ENCODE data around the gene SLC2A8. TPM values are rescaled to one million over a fixed set of nuclear protein-coding genes. Genes with fewer than 3 reads are reported as not detected.

The SLC2A8 gene
- total RNA-seq, 1 donor from 2014 or later = 13.6 TPM

- peak overlapping the region; percentile 93 to 98 (median 96) for H3K4me3 ChIP-seq (ENCODE audit: low read length in 3 of 3)
- H3K27me3 ChIP-seq (ENCODE audit: control insufficient read depth in 3 of 3, insufficient read depth in 3 of 3, low read length in 3 of 3) = no peaks in the 10 kb centered on the region
- H3K4me1 ChIP-seq (ENCODE audit: control insufficient read depth in 3 of 3, insufficient read depth in 3 of 3, low read length in 3 of 3) = peaks cover 22 to 46% (median 28%) of the 10 kb centered on the region in 3 donors
- H3K9me3 ChIP-seq (ENCODE audit: control insufficient read depth in 3 of 3, low read length in 3 of 3) = no peaks in the 10 kb centered on the region
- H3K9ac ChIP-seq (ENCODE audit: low read depth in 1 of 3, low read length in 3 of 3) = peak overlapping the region; percentile 96 to 99 (median 97)
- H3K27ac ChIP-seq (ENCODE audit: low read depth, low read length) = peak overlapping the region; percentile 93
- peaks cover 7 to 10% (median 9%) of the 10 kb centered on the region in 3 donors for H3K36me3 ChIP-seq (ENCODE audit: control insufficient read depth in 3 of 3, insufficient read depth in 3 of 3, low read length in 3 of 3)
Measured at GRCh38 chr9:127424676-127424999, 27.7 kb downstream of the SLC2A8 start.

DNA sequence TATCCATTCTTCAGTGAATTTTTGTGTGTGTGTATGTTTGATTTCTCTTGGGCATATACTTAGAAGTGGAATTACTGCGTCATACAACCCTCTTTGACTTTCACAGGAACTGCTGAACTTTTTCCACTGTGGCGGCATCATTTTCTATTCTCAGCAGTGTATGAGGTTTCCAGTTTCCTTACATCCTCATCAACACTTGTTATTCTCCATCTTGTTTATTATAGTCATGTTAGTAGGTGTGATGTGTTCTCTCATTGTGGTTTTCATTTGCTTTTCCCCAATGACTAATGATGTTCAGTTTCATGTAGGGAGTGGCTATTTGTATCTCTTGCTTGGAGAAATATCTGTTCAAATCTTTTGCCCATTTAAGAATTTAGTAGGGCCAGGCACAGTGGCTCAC is 29.8 kb downstream of the SLC2A8 start:
- no peaks in the 10 kb centered on the region for H3K9me3 ChIP-seq (ENCODE audit: control insufficient read depth in 3 of 3, low read length in 3 of 3)

DNA sequence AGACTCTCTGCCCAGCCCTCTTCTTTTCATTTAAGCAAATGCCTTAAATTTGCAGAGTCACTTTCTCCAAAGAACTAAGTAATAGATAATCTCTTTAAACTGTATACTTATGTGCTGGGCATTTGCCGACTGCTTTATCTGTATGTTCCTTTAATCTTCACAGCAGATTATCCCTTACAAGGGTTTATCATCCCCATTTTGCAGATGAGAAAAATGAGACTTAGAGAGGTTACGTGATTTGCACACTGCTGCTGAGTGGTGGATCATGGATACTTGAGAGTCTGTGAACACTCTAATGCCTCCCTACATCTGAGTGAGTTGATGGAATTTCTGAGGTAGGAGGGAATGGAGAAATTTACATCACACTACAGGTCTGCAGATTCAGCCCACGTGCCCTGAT is 31.4 kb downstream of the SLC2A8 start:
- Histone ChIP-seq H3K36me3 (ENCODE audit: control insufficient read depth in 3 of 3, insufficient read depth in 3 of 3, low read length in 3 of 3) (peaks cover 21 to 24% (median 21%) of the 10 kb centered on the region in 3 donors), H3K4me3 (ENCODE audit: low read length in 3 of 3) (no peak overlapping the region), H3K27ac (ENCODE audit: low read depth, low read length) (no peak overlapping the region), H3K9me3 (ENCODE audit: control insufficient read depth in 3 of 3, low read length in 3 of 3) (no peaks in the 10 kb centered on the region), H3K27me3 (ENCODE audit: control insufficient read depth in 3 of 3, insufficient read depth in 3 of 3, low read length in 3 of 3) (no peaks in the 10 kb centered on the region), H3K4me1 (ENCODE audit: control insufficient read depth in 3 of 3, insufficient read depth in 3 of 3, low read length in 3 of 3) (peaks cover 15 to 27% (median 22%) of the 10 kb centered on the region in 3 donors), H3K9ac (ENCODE audit: low read depth in 1 of 3, low read length in 3 of 3) (no peak overlapping the region)

More for the DNA sequence above, 29.8 kb downstream of the SLC2A8 start:
- peaks cover 22 to 42% (median 26%) of the 10 kb centered on the region in 3 donors for H3K4me1 ChIP-seq (ENCODE audit: control insufficient read depth in 3 of 3, insufficient read depth in 3 of 3, low read length in 3 of 3)
- H3K27me3 ChIP-seq (ENCODE audit: control insufficient read depth in 3 of 3, insufficient read depth in 3 of 3, low read length in 3 of 3) = no peaks in the 10 kb centered on the region
- H3K9ac ChIP-seq (ENCODE audit: low read depth in 1 of 3, low read length in 3 of 3) = no peak overlapping the region
- H3K4me3 ChIP-seq (ENCODE audit: low read length in 3 of 3) = peak overlapping the region in 1 of 3 donors; percentile 4
- peak overlapping the region; percentile 93 for H3K27ac ChIP-seq (ENCODE audit: low read depth, low read length)
- H3K36me3 ChIP-seq (ENCODE audit: control insufficient read depth in 3 of 3, insufficient read depth in 3 of 3, low read length in 3 of 3) = peaks cover 16 to 19% (median 18%) of the 10 kb centered on the region in 3 donors

DNA sequence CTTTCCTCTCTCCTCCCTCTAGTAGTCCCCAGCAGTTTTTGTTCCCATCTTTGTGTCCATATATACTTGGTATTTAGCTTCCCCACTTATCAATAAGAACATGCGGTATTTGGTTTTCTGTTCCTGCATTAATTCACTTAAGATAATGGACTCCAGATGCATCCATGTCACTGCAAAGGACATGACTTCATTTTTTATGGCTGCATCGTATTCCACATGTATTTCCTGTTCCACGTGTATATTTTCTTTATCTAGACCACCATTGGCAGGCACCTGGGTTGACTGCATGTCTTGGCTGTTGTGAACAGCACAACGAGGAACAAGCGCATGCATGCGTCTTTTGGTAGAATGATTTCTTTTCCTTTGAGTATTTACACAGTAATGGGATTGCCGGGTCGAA is 33.4 kb downstream of the SLC2A8 start:
- Histone ChIP-seq H3K9ac (ENCODE audit: low read depth in 1 of 3, low read length in 3 of 3) (no peak overlapping the region), H3K4me1 (ENCODE audit: control insufficient read depth in 3 of 3, insufficient read depth in 3 of 3, low read length in 3 of 3) (peaks cover 9 to 16% (median 11%) of the 10 kb centered on the region in 3 donors), H3K36me3 (ENCODE audit: control insufficient read depth in 3 of 3, insufficient read depth in 3 of 3, low read length in 3 of 3) (peaks cover 39 to 45% (median 39%) of the 10 kb centered on the region in 3 donors), H3K9me3 (ENCODE audit: control insufficient read depth in 3 of 3, low read length in 3 of 3) (no peaks in the 10 kb centered on the region), H3K4me3 (ENCODE audit: low read length in 3 of 3) (no peak overlapping the region), H3K27me3 (ENCODE audit: control insufficient read depth in 3 of 3, insufficient read depth in 3 of 3, low read length in 3 of 3) (no peaks in the 10 kb centered on the region), H3K27ac (ENCODE audit: low read depth, low read length) (no peak overlapping the region)

DNA sequence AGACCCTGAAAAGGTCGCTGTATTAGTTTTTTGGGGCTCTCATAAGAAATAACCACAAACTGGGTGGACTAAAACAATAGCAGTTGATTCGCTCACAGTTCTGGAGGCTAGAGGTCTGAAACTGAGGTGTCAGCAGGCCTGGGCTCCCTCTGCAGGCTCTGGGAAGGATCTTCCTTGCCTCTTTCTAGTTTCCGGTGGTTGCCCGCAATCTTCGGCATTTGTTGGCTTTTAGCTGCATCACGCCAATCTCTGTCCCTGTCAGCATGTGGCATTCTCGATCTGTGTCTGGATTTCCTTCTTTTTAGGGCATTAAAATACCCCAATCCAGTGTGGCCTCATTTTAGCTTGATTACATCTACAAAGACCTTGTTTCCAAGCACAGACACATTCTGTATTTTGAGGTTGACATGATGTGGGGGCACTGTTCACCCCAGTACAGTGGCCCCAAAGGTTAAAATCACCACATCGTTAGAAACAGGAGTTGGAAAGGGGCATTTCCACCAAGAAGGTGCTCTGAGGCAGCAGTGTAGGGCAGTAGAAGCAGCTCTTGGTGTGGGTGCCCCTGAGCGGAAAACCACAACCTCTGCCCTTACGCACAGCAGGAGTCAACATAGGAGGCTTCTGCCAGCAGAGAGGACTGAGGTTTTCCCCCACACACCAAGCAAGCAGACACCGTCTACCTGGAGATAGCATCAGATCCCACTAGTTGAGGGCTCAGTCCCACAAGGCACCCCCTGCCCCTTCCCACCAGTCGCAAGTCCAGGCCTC is 40.7 kb downstream of the SLC2A8 start:
- H3K9ac ChIP-seq (ENCODE audit: low read depth in 1 of 3, low read length in 3 of 3) = no peak overlapping the region
- no peaks in the 10 kb centered on the region for H3K4me1 ChIP-seq (ENCODE audit: control insufficient read depth in 3 of 3, insufficient read depth in 3 of 3, low read length in 3 of 3)
- no peaks in the 10 kb centered on the region for H3K27me3 ChIP-seq (ENCODE audit: control insufficient read depth in 3 of 3, insufficient read depth in 3 of 3, low read length in 3 of 3)
- no peak overlapping the region for H3K4me3 ChIP-seq (ENCODE audit: low read length in 3 of 3)
- peaks cover 76 to 77% (median 77%) of the 10 kb centered on the region in 3 donors for H3K36me3 ChIP-seq (ENCODE audit: control insufficient read depth in 3 of 3, insufficient read depth in 3 of 3, low read length in 3 of 3)
- no peaks in the 10 kb centered on the region for H3K9me3 ChIP-seq (ENCODE audit: control insufficient read depth in 3 of 3, low read length in 3 of 3)
- H3K27ac ChIP-seq (ENCODE audit: low read depth, low read length) = no peak overlapping the region

DNA sequence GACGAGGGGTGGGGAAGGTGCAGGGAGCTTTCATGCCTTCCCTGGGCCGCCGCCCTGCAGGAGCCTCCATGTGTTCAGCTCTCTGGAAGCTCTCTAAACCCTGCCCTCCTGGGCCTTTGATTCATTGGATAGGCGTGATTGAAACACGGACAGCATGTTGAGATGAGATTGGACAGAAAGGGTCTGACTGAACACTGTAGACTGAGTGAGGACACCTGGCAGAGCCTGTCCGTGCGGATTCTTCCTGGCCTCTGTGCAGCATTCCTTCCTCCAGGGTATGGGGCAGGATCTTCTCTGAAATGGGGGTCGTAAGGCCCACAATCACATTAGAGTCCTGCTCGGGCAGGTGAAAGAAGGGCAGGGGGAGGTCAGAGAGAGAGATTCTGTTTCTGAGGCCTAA is 41.4 kb downstream of the SLC2A8 start:
- no peak overlapping the region for H3K9ac ChIP-seq (ENCODE audit: low read depth in 1 of 3, low read length in 3 of 3)
- H3K27me3 ChIP-seq (ENCODE audit: control insufficient read depth in 3 of 3, insufficient read depth in 3 of 3, low read length in 3 of 3) = no peaks in the 10 kb centered on the region
- peaks cover 74 to 76% (median 75%) of the 10 kb centered on the region in 3 donors for H3K36me3 ChIP-seq (ENCODE audit: control insufficient read depth in 3 of 3, insufficient read depth in 3 of 3, low read length in 3 of 3)
- H3K9me3 ChIP-seq (ENCODE audit: control insufficient read depth in 3 of 3, low read length in 3 of 3) = no peaks in the 10 kb centered on the region
- H3K27ac ChIP-seq (ENCODE audit: low read depth, low read length) = no peak overlapping the region
- no peak overlapping the region for H3K4me3 ChIP-seq (ENCODE audit: low read length in 3 of 3)
- H3K4me1 ChIP-seq (ENCODE audit: control insufficient read depth in 3 of 3, insufficient read depth in 3 of 3, low read length in 3 of 3) = no peaks in the 10 kb centered on the region

DNA sequence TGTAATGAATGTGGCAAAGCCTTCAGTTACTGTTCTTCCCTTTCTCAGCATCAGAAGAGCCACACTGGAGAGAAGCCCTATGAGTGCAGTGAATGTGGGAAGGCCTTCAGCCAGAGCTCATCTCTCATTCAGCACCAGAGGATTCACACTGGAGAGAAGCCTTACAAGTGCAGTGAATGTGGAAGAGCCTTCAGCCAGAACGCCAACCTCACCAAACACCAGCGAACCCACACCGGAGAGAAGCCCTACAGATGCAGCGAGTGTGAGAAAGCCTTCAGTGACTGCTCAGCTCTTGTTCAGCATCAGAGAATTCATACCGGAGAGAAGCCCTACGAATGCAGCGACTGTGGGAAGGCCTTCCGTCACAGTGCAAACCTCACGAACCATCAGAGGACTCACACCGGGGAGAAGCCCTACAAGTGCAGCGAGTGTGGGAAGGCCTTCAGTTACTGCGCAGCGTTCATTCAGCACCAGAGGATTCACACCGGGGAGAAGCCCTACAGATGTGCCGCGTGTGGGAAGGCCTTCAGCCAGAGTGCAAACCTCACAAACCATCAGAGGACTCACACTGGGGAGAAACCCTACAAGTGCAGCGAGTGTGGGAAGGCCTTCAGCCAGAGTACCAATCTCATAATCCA is 47.4 kb downstream of the SLC2A8 start:
- Histone ChIP-seq H3K27me3 (ENCODE audit: control insufficient read depth in 3 of 3, insufficient read depth in 3 of 3, low read length in 3 of 3) (no peaks in the 10 kb centered on the region), H3K27ac (ENCODE audit: low read depth, low read length) (no peak overlapping the region), H3K4me3 (ENCODE audit: low read length in 3 of 3) (no peak overlapping the region), H3K9me3 (ENCODE audit: control insufficient read depth in 3 of 3, low read length in 3 of 3) (no peaks in the 10 kb centered on the region), H3K9ac (ENCODE audit: low read depth in 1 of 3, low read length in 3 of 3) (no peak overlapping the region), H3K4me1 (ENCODE audit: control insufficient read depth in 3 of 3, insufficient read depth in 3 of 3, low read length in 3 of 3) (peaks cover 4 to 12% (median 6%) of the 10 kb centered on the region in 3 donors), H3K36me3 (ENCODE audit: control insufficient read depth in 3 of 3, insufficient read depth in 3 of 3, low read length in 3 of 3) (peaks cover 69 to 76% (median 70%) of the 10 kb centered on the region in 3 donors)

- Histone ChIP-seq H3K4me3 (ENCODE audit: low read length in 3 of 3) (no peak overlapping the region), H3K4me1 (ENCODE audit: control insufficient read depth in 3 of 3, insufficient read depth in 3 of 3, low read length in 3 of 3) (peaks cover 12 to 20% (median 14%) of the 10 kb centered on the region in 3 donors), H3K27ac (ENCODE audit: low read depth, low read length) (no peak overlapping the region), H3K9me3 (ENCODE audit: control insufficient read depth in 3 of 3, low read length in 3 of 3) (no peaks in the 10 kb centered on the region), H3K27me3 (ENCODE audit: control insufficient read depth in 3 of 3, insufficient read depth in 3 of 3, low read length in 3 of 3) (no peaks in the 10 kb centered on the region), H3K9ac (ENCODE audit: low read depth in 1 of 3, low read length in 3 of 3) (no peak overlapping the region), H3K36me3 (ENCODE audit: control insufficient read depth in 3 of 3, insufficient read depth in 3 of 3, low read length in 3 of 3) (peaks cover 67 to 76% (median 73%) of the 10 kb centered on the region in 3 donors)
Measured at GRCh38 chr9:127444921-127445850, 48.2 kb downstream of the SLC2A8 start.

GRCh38 chr9:127445851-127446712 is 49.1 kb downstream of the SLC2A8 start:
- Histone ChIP-seq H3K4me1 (ENCODE audit: control insufficient read depth in 3 of 3, insufficient read depth in 3 of 3, low read length in 3 of 3) (peaks cover 16 to 27% (median 16%) of the 10 kb centered on the region in 3 donors), H3K36me3 (ENCODE audit: control insufficient read depth in 3 of 3, insufficient read depth in 3 of 3, low read length in 3 of 3) (peaks cover 60 to 67% (median 66%) of the 10 kb centered on the region in 3 donors), H3K4me3 (ENCODE audit: low read length in 3 of 3) (no peak overlapping the region), H3K27me3 (ENCODE audit: control insufficient read depth in 3 of 3, insufficient read depth in 3 of 3, low read length in 3 of 3) (no peaks in the 10 kb centered on the region), H3K27ac (ENCODE audit: low read depth, low read length) (no peak overlapping the region), H3K9me3 (ENCODE audit: control insufficient read depth in 3 of 3, low read length in 3 of 3) (no peaks in the 10 kb centered on the region), H3K9ac (ENCODE audit: low read depth in 1 of 3, low read length in 3 of 3) (no peak overlapping the region)
